Muscle of arm (tissue), 12 donors: ENCODE measurements around the gene SAMD4B. TPM values are rescaled to one million over a fixed set of nuclear protein-coding genes. Genes with fewer than 3 reads are reported as not detected.

ENCODE experiments used
- DNase-seq: peaks from one replicate; pipeline ENCODE4 v3.0.0-alpha.2; 2013
- polyA plus RNA-seq, 12 donors: library from polyadenylated mRNA; unstranded; fragments of 120-200 nt; gene quantifications; one replicate each; pipeline ENCODE4 v1.2.1, GENCODE V29; 2013; ENCODE audit not compliant: insufficient read length in 12 of 12

Gene SAMD4B
- polyA plus RNA-seq, 12 donors: 57.9 to 191 (median 74.7) TPM; not detected in 1

DNA sequence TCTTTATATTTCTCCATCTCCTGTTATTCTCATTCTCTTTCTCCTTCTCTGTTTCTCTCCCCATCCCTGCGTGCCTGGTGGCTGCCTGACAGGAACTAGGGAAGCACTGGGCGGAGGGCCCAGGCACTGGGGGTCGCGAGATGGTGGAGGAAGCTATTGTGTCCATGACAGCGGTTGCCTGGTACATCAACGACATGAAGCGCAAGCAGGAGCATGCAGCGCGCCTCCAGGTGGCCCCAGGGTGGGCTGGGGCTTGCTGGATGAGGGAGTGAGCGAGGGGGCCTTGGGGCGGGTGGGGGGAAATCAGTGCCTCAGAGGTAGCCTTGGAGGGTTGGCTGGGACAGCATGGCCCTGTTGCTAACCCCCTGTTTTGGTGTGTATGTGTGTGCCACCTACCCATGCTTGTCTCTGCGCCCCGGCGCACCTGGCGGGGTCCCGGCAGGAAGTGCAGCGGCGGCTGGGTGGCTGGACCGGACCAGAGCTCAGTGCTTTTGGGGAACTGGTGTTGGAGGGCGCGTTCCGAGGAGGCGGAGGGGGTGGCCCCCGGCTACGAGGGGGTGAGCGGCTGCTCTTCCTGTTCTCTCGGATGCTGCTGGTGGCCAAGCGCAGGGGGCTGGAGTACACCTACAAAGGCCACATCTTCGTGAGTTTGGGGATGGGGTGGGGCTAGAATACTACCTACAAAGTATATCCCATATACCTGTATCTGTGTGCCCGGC lies 75.4 kb downstream of the SAMD4B start:
- DNase-seq: no peak

DNA sequence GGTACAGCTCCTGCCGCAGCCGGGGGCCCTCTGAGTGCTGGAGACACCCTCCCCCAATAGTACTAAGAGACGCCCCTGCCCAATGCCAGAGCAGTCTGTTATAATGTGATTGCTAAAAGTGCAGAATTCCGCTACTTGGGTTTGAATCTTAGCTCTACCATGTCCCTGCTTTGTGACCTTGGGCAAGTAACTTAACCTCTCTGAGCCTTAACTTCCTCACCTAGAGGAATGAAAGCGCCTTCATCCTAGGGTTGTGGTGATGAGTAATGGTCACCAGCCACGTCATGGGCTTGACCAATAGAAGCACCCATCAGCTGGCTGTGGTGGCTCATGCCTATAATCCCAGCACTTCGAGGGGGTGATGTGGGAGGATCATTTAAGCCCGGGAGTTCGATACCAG lies 76.8 kb downstream of the SAMD4B start:
- no peak for DNase-seq

DNA sequence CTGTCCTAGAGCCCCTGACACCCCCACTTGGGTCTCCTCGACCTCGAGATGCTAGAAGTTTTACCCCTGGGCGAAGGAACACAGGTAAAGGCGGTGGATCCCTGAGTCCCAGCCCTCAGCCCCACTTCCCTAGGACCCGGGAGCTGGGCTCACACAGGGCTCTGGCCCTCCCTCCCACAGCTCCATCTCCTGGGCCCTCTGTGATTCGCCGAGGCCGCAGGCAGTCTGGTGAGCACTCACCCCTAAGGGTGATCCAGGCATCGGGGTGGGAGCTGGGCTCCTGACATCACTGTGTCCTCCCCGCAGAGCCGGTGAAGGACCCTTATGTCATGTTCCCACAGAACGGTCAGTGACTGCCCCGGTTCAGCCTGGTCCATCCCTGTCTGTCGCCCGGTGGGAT lies 78.5 kb downstream of the SAMD4B start:
- DNase-seq: no peak

DNA sequence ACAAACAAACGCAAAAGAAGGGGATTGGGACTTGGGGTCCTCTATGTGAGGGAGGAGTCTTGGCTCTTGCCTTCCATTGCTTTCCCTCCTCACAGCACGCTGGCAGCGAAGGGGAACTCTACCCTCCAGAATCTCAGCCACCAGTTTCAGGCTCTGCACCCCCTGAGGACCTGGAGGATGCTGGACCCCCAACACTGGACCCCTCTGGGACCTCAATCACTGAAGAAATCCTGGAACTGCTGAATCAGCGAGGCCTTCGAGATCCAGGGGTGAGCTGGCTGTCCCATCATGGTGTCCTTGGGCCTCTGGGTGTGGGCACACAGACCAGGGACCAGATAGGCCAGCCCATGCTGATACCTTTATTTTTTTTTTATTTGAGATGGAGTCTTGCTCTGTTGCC lies 79.8 kb downstream of the SAMD4B start:
- no peak for DNase-seq

DNA sequence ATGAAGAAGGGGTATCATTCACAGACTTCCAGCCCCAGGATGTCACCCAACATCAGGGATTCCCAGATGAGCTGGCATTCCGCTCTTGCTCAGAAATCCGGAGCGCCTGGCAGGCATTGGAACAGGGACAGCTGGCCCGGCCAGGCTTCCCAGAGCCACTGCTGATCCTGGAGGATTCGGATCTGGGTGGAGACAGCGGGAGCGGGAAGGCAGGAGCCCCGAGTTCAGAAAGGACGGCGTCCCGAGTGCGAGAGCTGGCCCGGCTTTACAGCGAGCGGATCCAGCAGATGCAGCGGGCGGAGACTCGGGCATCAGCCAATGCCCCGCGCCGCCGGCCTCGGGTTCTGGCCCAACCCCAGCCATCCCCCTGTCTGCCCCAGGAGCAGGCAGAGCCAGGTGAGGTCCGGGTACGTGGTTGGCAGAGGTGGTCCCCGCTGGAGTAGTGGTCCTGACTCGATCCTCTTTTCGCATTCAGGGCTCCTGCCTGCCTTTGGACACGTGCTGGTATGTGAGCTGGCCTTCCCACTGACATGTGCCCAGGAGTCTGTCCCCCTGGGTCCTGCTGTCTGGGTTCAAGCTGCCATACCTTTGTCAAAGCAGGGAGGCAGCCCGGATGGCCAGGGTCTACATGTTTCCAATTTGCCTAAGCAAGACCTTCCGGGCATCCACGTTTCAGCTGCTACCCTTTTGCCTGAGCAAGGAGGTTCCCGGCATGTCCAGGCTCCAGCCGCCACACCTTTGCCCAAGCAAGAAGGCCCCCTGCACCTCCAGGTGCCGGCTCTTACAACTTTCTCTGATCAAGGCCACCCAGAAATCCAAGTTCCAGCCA lies 81.3 kb downstream of the SAMD4B start:
- DNase-seq: no peak

DNA sequence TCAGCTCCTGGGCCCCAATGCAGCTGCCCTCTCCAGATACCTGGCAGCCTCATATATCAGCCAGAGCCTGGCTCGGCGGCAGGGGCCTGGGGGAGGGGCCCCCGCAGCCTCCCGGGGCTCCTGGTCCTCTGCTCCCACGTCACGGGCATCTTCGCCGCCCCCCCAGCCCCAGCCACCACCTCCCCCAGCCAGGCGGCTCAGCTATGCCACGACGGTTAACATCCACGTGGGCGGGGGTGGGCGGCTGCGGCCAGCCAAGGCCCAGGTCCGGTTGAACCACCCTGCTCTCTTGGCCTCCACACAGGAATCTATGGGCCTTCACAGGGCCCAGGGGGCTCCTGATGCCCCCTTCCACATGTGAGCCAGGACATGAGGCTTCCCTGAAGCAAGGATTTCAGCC lies 82.7 kb downstream of the SAMD4B start:
- DNase-seq: no peak

DNA sequence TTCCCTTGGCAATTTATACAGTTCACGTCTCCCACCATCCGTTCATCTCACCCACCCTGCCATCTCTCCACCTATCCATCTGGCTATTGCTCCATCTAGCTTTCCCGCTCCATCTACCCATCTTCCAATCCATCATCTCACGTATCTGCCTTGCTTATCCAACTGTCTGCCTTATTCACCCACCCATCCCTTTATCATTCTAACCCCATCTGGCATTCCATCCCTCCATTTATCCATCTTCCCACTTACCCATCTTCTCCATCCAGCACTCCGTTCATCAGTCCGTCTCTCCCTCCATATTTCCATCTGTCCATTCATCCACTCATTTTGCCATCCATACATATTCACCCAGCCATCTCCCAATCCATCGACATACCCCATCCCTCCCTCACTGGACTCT lies 83.5 kb downstream of the SAMD4B start:
- no peak for DNase-seq

DNA sequence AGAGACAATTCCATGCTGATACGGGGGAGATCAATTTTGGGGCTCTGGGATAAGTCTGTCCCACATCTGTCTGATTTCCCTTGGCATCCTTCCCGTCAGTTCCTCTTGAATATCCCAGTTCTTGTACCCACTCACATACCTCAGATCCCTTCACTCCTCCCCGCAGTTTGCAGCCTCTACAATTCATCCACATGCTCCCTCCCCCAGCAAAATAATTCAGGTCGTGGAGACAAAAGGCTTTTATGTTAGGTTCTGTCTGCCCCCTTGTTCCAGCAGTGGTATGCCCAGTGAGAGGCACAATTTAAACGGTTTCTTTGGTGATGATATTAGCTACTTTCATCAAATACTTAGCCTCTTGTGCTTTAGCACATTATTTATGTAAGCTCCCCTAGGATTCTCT lies 83.9 kb downstream of the SAMD4B start:
- DNase-seq: no peak

DNA sequence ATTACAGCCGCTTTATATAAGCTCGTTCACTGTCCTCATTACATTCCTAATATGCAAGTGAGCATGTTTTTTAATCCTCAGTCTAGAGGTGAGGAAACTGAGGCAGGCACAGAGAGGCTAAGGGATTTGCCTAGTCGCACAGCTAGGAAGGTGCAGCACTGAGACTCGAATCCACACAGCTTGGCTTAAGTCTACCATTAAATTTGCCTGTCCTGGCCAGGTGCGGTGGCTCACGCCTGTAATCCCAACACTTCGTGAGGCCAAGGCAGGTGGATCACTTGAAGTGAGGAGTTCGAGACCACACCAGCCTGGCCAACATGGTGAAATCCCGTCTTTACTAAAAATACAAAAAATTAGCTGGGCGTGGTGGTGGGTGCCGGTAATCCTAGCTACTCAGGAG lies 85.5 kb downstream of the SAMD4B start:
- no peak for DNase-seq

DNA sequence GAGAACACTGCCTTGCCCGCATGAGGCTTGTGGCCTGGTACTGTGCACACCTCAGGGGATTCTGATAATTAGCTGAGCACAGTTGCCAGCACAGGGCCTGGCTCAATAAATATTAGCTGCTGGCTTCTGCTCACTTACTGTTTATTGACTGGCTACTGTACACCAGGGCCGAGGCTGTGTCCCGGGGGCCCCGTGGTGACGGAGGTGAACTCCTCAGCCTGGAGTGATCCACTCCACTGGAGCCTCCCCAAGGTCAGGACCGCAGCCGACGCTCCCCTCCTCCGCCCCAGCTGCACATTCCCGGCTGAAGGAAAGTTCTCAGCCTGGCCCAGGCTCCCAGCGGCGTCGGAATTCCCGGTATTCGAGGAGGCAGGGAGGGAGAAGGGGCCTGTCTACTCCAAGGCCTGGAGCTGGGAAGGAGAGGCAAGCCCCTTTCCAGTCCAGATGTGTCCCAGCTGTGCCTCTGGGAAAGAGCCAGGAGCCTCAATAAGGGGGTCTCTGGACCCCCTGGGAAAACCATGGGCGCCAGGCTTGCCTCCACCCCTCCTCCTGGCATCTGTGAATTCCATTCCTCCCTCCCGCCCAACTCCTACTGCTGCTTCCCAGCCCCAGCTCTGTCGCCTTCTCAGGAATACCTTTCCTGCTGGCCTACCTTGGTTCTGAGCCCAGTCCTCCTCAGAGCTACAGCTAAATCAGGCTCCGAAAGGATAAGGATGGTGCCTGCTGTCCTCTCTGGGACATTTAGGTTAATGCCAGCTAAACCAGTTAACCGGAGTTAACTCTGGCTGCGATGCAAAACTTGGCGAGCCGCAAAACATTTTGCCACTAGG lies 86.3 kb downstream of the SAMD4B start:
- DNase-seq: peak; percentile 86

DNA sequence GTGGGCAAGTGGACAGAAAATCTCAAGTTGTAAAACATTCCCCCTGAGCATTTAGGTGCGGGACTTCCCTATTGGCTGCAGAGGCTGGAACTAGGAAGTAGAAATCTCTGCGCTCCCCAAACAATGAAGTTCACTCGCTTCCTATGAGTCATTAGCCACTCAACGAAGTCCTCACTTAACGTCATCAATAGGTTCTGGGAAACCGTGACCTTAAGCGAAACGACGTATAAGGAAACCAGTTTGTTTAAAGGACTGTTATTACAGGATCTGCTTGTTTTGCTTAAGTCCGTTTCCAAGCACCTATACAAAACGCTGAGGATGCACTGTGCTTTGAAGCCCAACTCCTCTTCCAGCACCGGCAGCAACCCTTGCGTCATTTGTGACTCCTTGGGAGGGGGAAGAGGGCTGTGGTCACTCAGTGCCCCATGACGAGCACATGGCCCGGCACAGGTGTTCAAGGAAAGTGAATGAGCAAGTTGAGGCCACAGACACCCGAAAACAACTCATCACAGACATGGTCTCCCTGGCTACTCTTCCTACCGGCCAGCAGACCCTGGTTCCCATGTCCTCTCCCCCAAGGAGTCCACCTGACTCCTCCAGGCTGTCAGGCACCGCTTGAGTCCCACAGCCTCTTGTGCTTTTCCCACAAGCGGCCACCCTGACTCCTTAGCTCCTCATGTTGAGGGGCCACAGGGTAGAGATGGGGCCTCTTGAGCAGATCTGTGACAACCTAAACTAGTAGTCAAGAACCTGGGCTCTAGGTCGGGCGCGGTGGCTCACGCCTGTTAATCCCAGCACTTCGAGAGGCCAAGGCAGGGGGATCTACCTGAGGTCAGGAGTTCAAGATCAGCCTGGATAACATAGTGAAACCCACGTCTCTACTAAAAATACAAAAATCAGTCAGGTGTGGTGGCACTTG lies 88.7 kb downstream of the SAMD4B start:
- no peak for DNase-seq

DNA sequence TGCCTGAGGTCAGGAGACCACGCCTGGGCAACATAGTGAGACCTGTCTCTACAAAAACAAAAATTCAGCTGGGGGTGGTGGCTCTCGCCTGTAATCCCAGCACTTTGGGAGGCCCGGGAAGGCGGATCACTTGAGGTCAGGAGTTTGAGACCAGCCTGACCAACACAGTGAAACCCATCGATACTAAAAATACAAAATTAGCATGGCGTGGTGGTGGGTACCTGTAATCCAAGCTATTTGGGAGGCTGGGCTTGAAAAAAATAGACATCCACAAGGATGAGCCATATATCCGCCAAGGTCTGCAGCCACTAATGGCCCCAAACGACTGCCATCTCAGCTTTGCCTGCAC lies 90.4 kb downstream of the SAMD4B start:
- no peak for DNase-seq

DNA sequence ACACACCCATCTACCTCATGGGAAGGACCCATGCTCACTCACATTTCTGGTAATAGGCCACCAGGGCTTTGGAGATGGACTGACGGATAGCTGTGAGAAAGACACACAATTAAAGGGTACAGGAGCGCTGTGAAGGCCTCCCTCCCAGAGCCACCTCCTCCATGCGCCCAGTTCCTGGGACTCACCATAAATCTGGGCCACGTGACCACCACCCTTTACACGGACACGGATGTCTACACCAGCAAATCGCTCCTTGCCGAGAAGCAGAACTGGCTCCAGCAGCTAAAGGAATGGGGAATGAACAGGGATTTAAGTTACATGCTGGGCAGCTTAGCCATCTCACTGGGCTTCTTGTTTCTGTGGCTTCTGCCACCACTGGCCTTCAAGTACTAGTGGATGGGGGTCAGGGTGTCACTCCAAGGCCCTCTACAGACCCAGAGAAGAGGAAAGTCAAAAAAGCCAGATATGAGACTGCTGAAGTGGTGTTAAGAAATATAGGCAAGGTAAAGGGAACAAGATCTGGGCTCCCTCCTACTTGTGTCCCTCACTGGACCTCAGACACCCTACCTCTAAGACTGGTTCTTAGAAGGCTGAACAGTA lies 91.4 kb downstream of the SAMD4B start:
- no peak for DNase-seq

DNA sequence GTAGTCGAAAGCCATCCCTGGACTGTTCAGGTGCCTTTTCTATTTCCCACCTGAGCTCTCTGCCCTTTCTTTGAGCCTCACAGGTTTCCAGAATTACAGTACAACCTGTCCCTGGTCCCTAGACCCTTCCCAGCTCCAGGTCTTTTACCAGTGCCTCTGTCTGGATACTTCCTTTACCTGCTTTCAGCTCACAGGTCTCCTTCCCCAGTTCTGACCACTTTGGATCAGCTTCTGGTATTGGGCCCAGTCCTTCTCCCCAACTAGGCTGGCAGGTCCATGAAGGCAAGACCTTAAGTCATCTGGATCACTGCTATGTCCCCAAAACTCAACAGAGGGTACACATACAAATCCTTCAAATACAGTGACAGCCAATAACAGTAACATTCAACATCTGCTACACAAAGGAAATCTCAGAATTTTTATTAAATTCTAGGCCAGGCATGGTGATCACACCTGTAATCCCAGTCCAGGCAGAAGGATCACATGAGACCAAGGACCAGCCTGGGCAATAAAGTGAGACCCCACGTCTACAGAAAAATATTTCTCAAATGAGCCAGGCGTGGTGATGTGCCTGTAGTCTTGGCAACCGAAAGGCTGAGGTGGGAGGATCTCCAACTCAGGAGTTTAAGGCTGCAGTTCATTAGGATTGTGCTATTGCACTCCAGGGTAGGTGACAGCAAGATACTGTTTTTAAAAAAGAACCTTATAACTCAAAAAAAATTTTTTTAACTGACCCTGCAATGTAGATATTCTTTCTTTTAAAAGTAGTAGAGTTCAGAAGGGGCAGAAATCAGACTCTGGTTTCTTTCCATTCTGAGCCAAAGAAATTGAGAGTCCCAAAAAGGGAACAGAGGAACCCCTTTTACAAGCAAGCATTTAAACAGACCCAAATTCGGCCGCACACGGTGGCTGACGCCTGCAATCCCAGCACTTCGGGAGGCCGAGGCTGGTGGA lies 92.2 kb downstream of the SAMD4B start:
- DNase-seq: no peak

Other genes starting within 250 kb of the SAMD4B start
- gene PAK4, start 216.6 kb upstream of the SAMD4B start, polyA plus RNA-seq: 10 to 100 TPM in 11 of 12 donors, not detected in 1; 11.9 to 33.1 (median 16.0) TPM
- 1 to 10 TPM in 2 of 12 donors, under 1 TPM in 6, not detected in 4; 0.10 to 1.5 (median 0.17) TPM for gene NCCRP1, start 145.5 kb upstream of the SAMD4B start, polyA plus RNA-seq
- not detected for gene SYCN, start 138.2 kb upstream of the SAMD4B start, polyA plus RNA-seq
- gene IFNL3, start 97.4 kb upstream of the SAMD4B start, polyA plus RNA-seq: not detected
- gene IFNL4, start 93.6 kb upstream of the SAMD4B start, polyA plus RNA-seq: under 1 TPM in 2 of 12 donors, not detected in 10; 0.12 to 0.17 TPM
- gene IFNL2, start 74.0 kb upstream of the SAMD4B start, polyA plus RNA-seq: not detected
- gene IFNL1, start 46.0 kb upstream of the SAMD4B start, polyA plus RNA-seq: not detected
- gene LRFN1, start 21.6 kb upstream of the SAMD4B start, polyA plus RNA-seq: 1 to 10 TPM in 3 of 12 donors, under 1 TPM in 7, not detected in 2; 0.42 to 2.8 (median 0.61) TPM
- 10 to 100 TPM in 11 of 12 donors, not detected in 1; 12.1 to 31.1 (median 17.8) TPM for gene GMFG, start 6.4 kb upstream of the SAMD4B start, polyA plus RNA-seq
- 10 to 100 TPM in 11 of 12 donors, not detected in 1; 33.0 to 65.6 (median 39.1) TPM for gene PAF1, start 48.7 kb downstream of the SAMD4B start, polyA plus RNA-seq
- gene MED29, start 49.0 kb downstream of the SAMD4B start, polyA plus RNA-seq: 10 to 100 TPM in 11 of 12 donors, not detected in 1; 14.8 to 35.2 (median 22.9) TPM
- gene ZFP36, start 64.4 kb downstream of the SAMD4B start, polyA plus RNA-seq: 100 to 1,000 TPM in 4 of 12 donors, 10 to 100 TPM in 7, not detected in 1; 29.7 to 250 (median 69.4) TPM
- gene PLEKHG2, start 70.2 kb downstream of the SAMD4B start, polyA plus RNA-seq: 10 to 100 TPM in 11 of 12 donors, not detected in 1; 26.4 to 86.4 (median 47.0) TPM
- gene RPS16, start 93.5 kb downstream of the SAMD4B start, polyA plus RNA-seq: 1,000 to 10,000 TPM in 10 of 12 donors, 100 to 1,000 TPM in 1, not detected in 1; 937 to 1,979 (median 1,712) TPM
- 100 to 1,000 TPM in 1 of 12 donors, 10 to 100 TPM in 10, not detected in 1; 74.5 to 113 (median 82.6) TPM for gene SUPT5H, start 103.2 kb downstream of the SAMD4B start, polyA plus RNA-seq
- gene TIMM50, start 138.4 kb downstream of the SAMD4B start, polyA plus RNA-seq: 10 to 100 TPM in 11 of 12 donors, not detected in 1; 41.6 to 61.9 (median 46.0) TPM
- under 1 TPM in 9 of 12 donors, not detected in 3; 0.08 to 0.25 (median 0.16) TPM for gene DLL3, start 156.5 kb downstream of the SAMD4B start, polyA plus RNA-seq
- under 1 TPM in 2 of 12 donors, not detected in 10; 0.17 to 0.33 TPM for gene SELENOV, start 172.7 kb downstream of the SAMD4B start, polyA plus RNA-seq
- gene EID2B, start 190.4 kb downstream of the SAMD4B start, polyA plus RNA-seq: 1 to 10 TPM in 11 of 12 donors, not detected in 1; 2.0 to 9.7 (median 2.5) TPM
- gene EID2, start 197.7 kb downstream of the SAMD4B start, polyA plus RNA-seq: 10 to 100 TPM in 7 of 12 donors, 1 to 10 TPM in 4, not detected in 1; 7.5 to 20.2 (median 10.8) TPM